RWPE2 (cell line): Measurements from ENCODE around the gene DCAF8L1.
"Not testable (repeated sequence)": the region's sequence is repeated elsewhere in the genome, so short reads cannot be mapped to it uniquely, and the experiment has no call there.

ENCODE experiments used
- ATAC-seq: fragments of 200-7000 bp; cut with Tn5 transposase; 3 replicates; pipeline ENCODE4 v1.9.1; 2021; ENCODE audit warnings: low read depth
- DNase-seq: peaks from one replicate; pipeline ENCODE4 v3.0.0-alpha.2; 2020; ENCODE audit warnings: low spot score
- H3K27ac ChIP-seq: fragments of 450-650 bp; 2 replicates; pipeline ENCODE4 v1.5.1; 2017; ENCODE audit warnings: mild to moderate bottlenecking; ENCODE audit not compliant: poor library complexity, severe bottlenecking
- H3K27me3 ChIP-seq: fragments of 250-450 bp; sonication (Bioruptor Pico); 2 replicates; pipeline ENCODE4 v1.5.1; 2021; ENCODE audit warnings: mild to moderate bottlenecking, moderate library complexity; ENCODE audit not compliant: insufficient read depth, poor library complexity, severe bottlenecking
- H3K36me3 ChIP-seq: fragments of 250-450 bp; sonication (Bioruptor Pico); 2 replicates; pipeline ENCODE4 v1.5.1; 2020; ENCODE audit warnings: low read depth, mild to moderate bottlenecking, moderate library complexity
- H3K4me1 ChIP-seq: fragments of 250-450 bp; sonication (Bioruptor Pico); 2 replicates; pipeline ENCODE4 v1.5.1; 2021; ENCODE audit warnings: mild to moderate bottlenecking, moderate library complexity; ENCODE audit not compliant: insufficient read depth, poor library complexity, severe bottlenecking
- H3K4me3 ChIP-seq: fragments of 250-450 bp; sonication (Bioruptor Pico); 2 replicates; pipeline ENCODE4 v1.5.1; 2021; ENCODE audit warnings: mild to moderate bottlenecking, moderate library complexity; ENCODE audit not compliant: severe bottlenecking
- H3K9me3 ChIP-seq: fragments of 250-450 bp; sonication (Bioruptor Pico); 2 replicates; pipeline ENCODE4 v1.5.1; 2021; ENCODE audit warnings: mild to moderate bottlenecking, moderate library complexity; ENCODE audit not compliant: severe bottlenecking
- CTCF ChIP-seq: fragments of 450-650 bp; IDR thresholded peaks from one replicate; pipeline ENCODE4 v1.5.1; 2017; ENCODE audit warnings: mild to moderate bottlenecking, moderate library complexity; ENCODE audit not compliant: poor library complexity, severe bottlenecking

DCAF8L1 gene

GRCh38 chrX:27964432-27964831 lies 16.8 kb downstream of the DCAF8L1 start:
- Histone ChIP-seq H3K4me3 (no peak overlapping the region), H3K27me3 (no peaks in the 10 kb centered on the region), H3K9me3 (no peaks in the 10 kb centered on the region), H3K27ac (no peak overlapping the region), H3K36me3 (no peaks in the 10 kb centered on the region), H3K4me1 (no peaks in the 10 kb centered on the region)
- DNase-seq (no peak), ATAC-seq (no peak)
- TF ChIP-seq CTCF, result no peak

DNA sequence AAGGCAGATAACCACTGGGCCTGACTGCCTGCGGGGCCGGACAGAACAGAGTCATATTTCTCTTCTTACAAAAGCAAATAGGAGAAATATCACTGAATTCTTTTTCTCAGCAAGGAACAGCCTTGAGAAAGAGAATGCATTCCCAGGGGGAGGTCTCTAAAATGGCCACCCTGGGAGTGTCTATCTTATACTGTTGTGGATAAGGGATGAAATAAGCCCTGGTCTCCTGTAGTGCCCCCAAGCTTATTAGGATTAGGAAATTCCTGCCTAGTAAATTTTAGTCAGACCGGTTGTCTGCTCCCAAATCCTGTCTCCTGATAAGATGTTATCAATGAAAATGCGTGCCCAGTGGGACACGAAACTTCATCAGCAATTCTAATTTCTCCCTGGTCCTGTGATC lies 20.8 kb downstream of the DCAF8L1 start:
- not testable (repeated sequence) for H3K4me1 ChIP-seq, ATAC-seq, H3K9me3 ChIP-seq

DNA sequence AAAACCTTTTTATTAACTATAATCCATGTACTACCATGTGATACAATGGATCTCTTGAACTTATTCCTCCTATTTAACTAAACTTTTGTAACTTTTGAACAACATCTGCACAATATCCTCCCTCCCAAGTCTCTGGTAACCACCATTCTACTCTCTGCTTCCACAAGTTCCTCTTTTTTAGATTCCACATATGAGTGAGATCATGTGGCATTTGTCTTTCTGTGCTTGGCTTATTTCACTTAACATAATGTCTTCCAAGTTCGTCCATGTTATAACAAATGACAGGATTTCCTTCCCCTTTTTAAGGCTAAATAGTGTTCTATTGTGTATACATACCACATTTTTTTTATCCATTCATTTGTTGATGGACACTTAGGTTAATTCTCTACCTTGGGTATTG lies 28.1 kb downstream of the DCAF8L1 start:
- TF ChIP-seq CTCF, result no peak
- ATAC-seq (no peak), DNase-seq (no peak)
- no peaks in the 10 kb centered on the region for H3K9me3 ChIP-seq
- H3K27ac ChIP-seq, result no peak overlapping the region
- no peak overlapping the region for H3K4me3 ChIP-seq
- H3K27me3 ChIP-seq, result no peaks in the 10 kb centered on the region
- H3K36me3 ChIP-seq, result no peaks in the 10 kb centered on the region
- no peaks in the 10 kb centered on the region for H3K4me1 ChIP-seq

More for the DNA sequence above, 20.8 kb downstream of the DCAF8L1 start:
- H3K4me3 ChIP-seq, H3K27ac ChIP-seq, H3K27me3 ChIP-seq, H3K36me3 ChIP-seq, DNase-seq: not testable (repeated sequence)

DNA sequence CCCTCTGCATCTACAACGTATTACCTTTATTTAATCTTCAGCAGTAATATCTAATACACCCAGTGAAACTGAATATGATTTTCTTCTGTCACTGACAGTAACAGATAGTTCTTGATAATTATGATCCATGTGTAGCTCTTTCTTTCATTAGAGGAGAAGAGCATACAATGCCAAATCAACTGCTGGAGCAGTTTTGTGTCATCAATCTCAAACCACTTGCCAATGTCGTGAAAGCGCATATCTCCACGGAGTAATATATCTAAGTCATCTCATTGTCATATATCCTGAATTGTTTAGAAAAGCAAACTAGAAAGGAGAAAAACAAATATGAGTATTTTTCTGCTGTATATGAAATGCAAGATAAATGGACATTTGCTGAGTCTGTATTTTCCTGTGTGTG lies 47.9 kb downstream of the DCAF8L1 start:
- Histone ChIP-seq H3K4me1 (no peaks in the 10 kb centered on the region), H3K27ac (no peak overlapping the region), H3K4me3 (no peak overlapping the region), H3K9me3 (no peaks in the 10 kb centered on the region), H3K36me3 (no peaks in the 10 kb centered on the region), H3K27me3 (no peaks in the 10 kb centered on the region)
- ATAC-seq, result no peak
- no peak for DNase-seq
- no peak for TF ChIP-seq CTCF
